KOPT-K1 (cell line): Measurements from ENCODE around the gene GPC6.

Source experiments
- H3K27ac ChIP-seq: fragments of 200-600 bp; sonication (generic); 2 replicates; pipeline ENCODE4 v1.5.1; 2016; ENCODE audit warnings: antibody characterized with exemption, mild to moderate bottlenecking, low read depth, low read length; ENCODE audit not compliant: poor library complexity, severe bottlenecking
- H3K36me3 ChIP-seq: fragments of 200-600 bp; sonication (generic); 2 replicates; pipeline ENCODE4 v1.5.1; 2017; ENCODE audit warnings: antibody characterized with exemption, mild to moderate bottlenecking, low read length, moderate library complexity; ENCODE audit not compliant: insufficient read depth
- H3K9me3 ChIP-seq: fragments of 200-600 bp; sonication (generic); 2 replicates; pipeline ENCODE4 v1.5.1; 2017; ENCODE audit warnings: antibody characterized with exemption, low read length, mild to moderate bottlenecking; ENCODE audit not compliant: insufficient read depth, poor library complexity, severe bottlenecking

Gene GPC6

GRCh38 chr13:93224535-93224934 is 2.1 kb upstream of the GPC6 start:
- Histone ChIP-seq H3K9me3 (peaks cover 17% of the 10 kb centered on the region), H3K27ac (no peak overlapping the region), H3K36me3 (no peaks in the 10 kb centered on the region)

GRCh38 chr13:93225610-93226009 is 997 bp upstream of the GPC6 start:
- peaks cover 17% of the 10 kb centered on the region for H3K9me3 ChIP-seq
- H3K36me3 ChIP-seq, result no peaks in the 10 kb centered on the region
- no peak overlapping the region for H3K27ac ChIP-seq

GRCh38 chr13:93226065-93226622 is 463 bp upstream of the GPC6 start:
- no peaks in the 10 kb centered on the region for H3K36me3 ChIP-seq
- peaks cover 17% of the 10 kb centered on the region for H3K9me3 ChIP-seq
- H3K27ac ChIP-seq, result no peak overlapping the region

- Histone ChIP-seq H3K9me3 (peaks cover 17% of the 10 kb centered on the region), H3K36me3 (no peaks in the 10 kb centered on the region), H3K27ac (peak overlapping the region; percentile 38)
Measured at GRCh38 chr13:93227280-93227877, 772 bp downstream of the GPC6 start.

GRCh38 chr13:93227878-93228642 is 1.5 kb downstream of the GPC6 start:
- H3K9me3 ChIP-seq, result peaks cover 17% of the 10 kb centered on the region
- H3K27ac ChIP-seq, result peak overlapping the region; percentile 38
- H3K36me3 ChIP-seq, result no peaks in the 10 kb centered on the region

GRCh38 chr13:93228643-93228937 is 2.0 kb downstream of the GPC6 start:
- H3K27ac ChIP-seq, result peak overlapping the region; percentile 38
- no peaks in the 10 kb centered on the region for H3K36me3 ChIP-seq
- peaks cover 17% of the 10 kb centered on the region for H3K9me3 ChIP-seq

GRCh38 chr13:93230261-93230855 is 3.8 kb downstream of the GPC6 start:
- H3K27ac ChIP-seq, result no peak overlapping the region
- no peaks in the 10 kb centered on the region for H3K36me3 ChIP-seq
- peaks cover 17% of the 10 kb centered on the region for H3K9me3 ChIP-seq

- Histone ChIP-seq H3K36me3 (no peaks in the 10 kb centered on the region), H3K9me3 (peaks cover 15% of the 10 kb centered on the region), H3K27ac (no peak overlapping the region)
Measured at GRCh38 chr13:93231867-93232266, 5.3 kb downstream of the GPC6 start.

- Histone ChIP-seq H3K9me3 (peaks cover 7% of the 10 kb centered on the region), H3K36me3 (no peaks in the 10 kb centered on the region), H3K27ac (no peak overlapping the region)
Measured at GRCh38 chr13:93233997-93234416, 7.4 kb downstream of the GPC6 start.

- H3K27ac ChIP-seq, result no peak overlapping the region
- H3K9me3 ChIP-seq, result peaks cover 7% of the 10 kb centered on the region
- no peaks in the 10 kb centered on the region for H3K36me3 ChIP-seq
Measured at GRCh38 chr13:93234459-93234858, 7.9 kb downstream of the GPC6 start.

GRCh38 chr13:93235258-93236015 is 8.8 kb downstream of the GPC6 start:
- no peak overlapping the region for H3K27ac ChIP-seq
- H3K9me3 ChIP-seq, result peaks cover 7% of the 10 kb centered on the region
- no peaks in the 10 kb centered on the region for H3K36me3 ChIP-seq

- H3K9me3 ChIP-seq, result peaks cover 7% of the 10 kb centered on the region
- no peaks in the 10 kb centered on the region for H3K36me3 ChIP-seq
- no peak overlapping the region for H3K27ac ChIP-seq
Measured at GRCh38 chr13:93238711-93239110, 12.1 kb downstream of the GPC6 start.

- H3K27ac ChIP-seq, result no peak overlapping the region
- peaks cover 4% of the 10 kb centered on the region for H3K9me3 ChIP-seq
- H3K36me3 ChIP-seq, result no peaks in the 10 kb centered on the region
Measured at GRCh38 chr13:93243375-93244063, 16.9 kb downstream of the GPC6 start.

- Histone ChIP-seq H3K36me3 (no peaks in the 10 kb centered on the region), H3K9me3 (no peaks in the 10 kb centered on the region), H3K27ac (no peak overlapping the region)
Measured at GRCh38 chr13:93244141-93244917, 17.7 kb downstream of the GPC6 start.
